B cell (primary cell): ENCODE data around the gene VAC14.

Experiments
- CTCF ChIP-seq: fragments of 200-600 bp; IDR thresholded peaks from one replicate; pipeline ENCODE4 v1.8.0; 2022; ENCODE audit warnings: antibody characterized with exemption, mild to moderate bottlenecking
- EZH2 ChIP-seq: IDR thresholded peaks from 2 replicates; pipeline ENCODE4 v1.6.1; 2012; ENCODE audit warnings: borderline replicate concordance, low read depth, mild to moderate bottlenecking, moderate library complexity, low read length; ENCODE audit not compliant: insufficient read depth, poor library complexity, severe bottlenecking

DNA sequence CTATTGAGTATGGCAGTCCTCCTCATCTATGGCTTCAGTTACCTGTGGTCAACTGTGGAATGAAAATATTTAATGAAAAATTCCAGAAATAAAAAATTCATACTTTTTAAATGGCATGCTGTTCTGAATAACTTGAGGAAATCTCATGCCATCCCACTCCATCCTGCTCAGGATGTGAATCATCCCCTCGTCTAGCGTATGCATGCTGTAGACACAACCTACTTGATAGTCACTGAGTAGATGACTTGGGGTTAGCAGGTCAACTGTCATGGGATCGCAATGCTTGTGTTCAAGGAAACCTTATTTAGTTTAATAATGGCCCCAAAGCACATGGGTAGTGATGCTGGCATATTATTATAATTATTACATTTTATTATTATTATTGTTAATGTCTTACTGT lies 4.8 kb upstream of the VAC14 start:
- TF ChIP-seq CTCF (no peak), EZH2 (no peak)
